K562 (cell line): Measurements from ENCODE around the gene EEF1AKMT4. TPM values are rescaled to one million over a fixed set of nuclear protein-coding genes. Genes with fewer than 3 reads are reported as not detected.

ENCODE experiments used
- CREB3 ChIP-seq: fragments of 450-650 bp; conservative IDR thresholded peaks from 2 replicates; pipeline ENCODE4 v1.6.1; 2016; ENCODE audit warnings: missing genetic modification characterization, low read depth, mild to moderate bottlenecking, missing compliant biosample characterization, moderate library complexity
- CXXC5 ChIP-seq: fragments of 250-450 bp; sonication (Bioruptor Pico); IDR thresholded peaks from 2 replicates; pipeline ENCODE4 v1.8.0; 2022; ENCODE audit warnings: inconsistent platforms, mild to moderate bottlenecking, moderate library complexity
- E2F4 ChIP-seq: sonication (generic); formaldehyde crosslinking; IDR thresholded peaks from 2 replicates; pipeline ENCODE4 v1.8.0; 2022; ENCODE audit warnings: mild to moderate bottlenecking, low read depth, missing genetic modification reagents
- FOXA1 ChIP-seq: fragments of 450-650 bp; IDR thresholded peaks from 2 replicates; pipeline ENCODE4 v1.6.1; 2016; ENCODE audit warnings: mild to moderate bottlenecking, borderline replicate concordance
- FOXP4 ChIP-seq: sonication (generic); formaldehyde crosslinking; IDR thresholded peaks from 2 replicates; pipeline ENCODE4 v1.8.0; 2022; ENCODE audit warnings: mild to moderate bottlenecking, missing genetic modification reagents, borderline replicate concordance
- HDAC3 ChIP-seq: fragments of 450-650 bp; IDR thresholded peaks from 2 replicates; pipeline ENCODE4 v1.6.1; 2018; ENCODE audit warnings: borderline replicate concordance, mild to moderate bottlenecking, moderate library complexity; ENCODE audit not compliant: partially characterized antibody
- HMGXB4 ChIP-seq: sonication (generic); formaldehyde crosslinking; IDR thresholded peaks from 2 replicates; pipeline ENCODE4 v1.8.1; 2023; ENCODE audit warnings: mild to moderate bottlenecking, missing genetic modification reagents
- KDM4B ChIP-seq, 2 experiments: fragments of 450-650 bp in 1 of 2; sonication (generic) in 1 of 2; IDR thresholded peaks; 2 replicates each; pipeline ENCODE4 v1.6.1; 2016 to 2017; ENCODE audit warnings: borderline replicate concordance in 2 of 2, antibody characterized with exemption in 1 of 2, low read depth in 1 of 2, mild to moderate bottlenecking in 1 of 2
- KLF6 ChIP-seq: fragments of 250-450 bp; sonication (Bioruptor Pico); IDR thresholded peaks from 2 replicates; pipeline ENCODE4 v1.4.0; 2020; ENCODE audit warnings: mild to moderate bottlenecking, moderate library complexity, borderline replicate concordance
- RAD51 ChIP-seq: fragments of 450-650 bp; IDR thresholded peaks from 2 replicates; pipeline ENCODE4 v1.7.1; 2016; ENCODE audit warnings: low read depth, mild to moderate bottlenecking, borderline replicate concordance
- STAG1 ChIP-seq: sonication (generic); formaldehyde crosslinking; IDR thresholded peaks from 2 replicates; pipeline ENCODE4 v1.5.0; 2020; ENCODE audit warnings: missing genetic modification reagents, borderline replicate concordance
- SUPT5H ChIP-seq: fragments of 450-650 bp; IDR thresholded peaks from 2 replicates; pipeline ENCODE4 v1.6.1; 2016
- TSHZ1 ChIP-seq: fragments of 250-450 bp; sonication (Bioruptor Pico); IDR thresholded peaks from 2 replicates; pipeline ENCODE4 v1.4.0; 2020; ENCODE audit warnings: mild to moderate bottlenecking, moderate library complexity
- ZNF431 ChIP-seq: sonication (generic); formaldehyde crosslinking; IDR thresholded peaks from 2 replicates; pipeline ENCODE4 v1.8.0; 2022; ENCODE audit warnings: mild to moderate bottlenecking, missing genetic modification reagents
- polyA plus RNA-seq, 8 experiments: library from polyadenylated mRNA; depleted of rRNA in 4 of 8; stranded (reverse) in 5 of 8; unstranded in 3 of 8; fragments of >200 nt; fragmentation: Nextera tagmentation in 2 of 8; fragmentation: Illumina TruSeq in 1 of 8; extraction: Ambion mirVana in 2 of 8; extraction: Trizol in 1 of 8; gene quantifications; 2 replicates each; pipeline versions ENCODE4 v1.2.1 to v1.2.3, GENCODE V29; 2011 to 2014; ENCODE audit warnings: inconsistent platforms in 1 of 8, missing spikeins in 1 of 8
- total RNA-seq, 7 experiments: library from RNA; depleted of rRNA in 6 of 7; stranded (reverse); fragments of >200 nt in 6 of 7; fragmentation: Illumina TruSeq in 2 of 7; extraction: Trizol in 2 of 7; gene quantifications; 2 replicates each; pipeline versions ENCODE4 v1.2.1 to v1.2.3, GENCODE V29; 2011 to 2021; ENCODE audit warnings: low replicate concordance in 1 of 7

EEF1AKMT4 gene
- total and polyA plus RNA-seq, 9 of the 15 experiments (the other 6 are each of a cell fraction or from before 2014, with no cell fraction given) = 10.3 to 49.4 (median 18.9) TPM

- no peak for TF ChIP-seq TSHZ1
- no peak for TF ChIP-seq ZNF431
- TF ChIP-seq RAD51 = no peak
- no peak for TF ChIP-seq KLF6 (CRISPR knock-in tag)
- TF ChIP-seq HDAC3 = no peak
- TF ChIP-seq CXXC5 (CRISPR knock-in tag) = peak; percentile 72
- peak; percentile 69; the same call in 1 of the 2 replicates for TF ChIP-seq SUPT5H
- TF ChIP-seq CREB3 (tag) = no peak
- TF ChIP-seq FOXP4 = no peak
- TF ChIP-seq E2F4 (CRISPR knock-in tag) = no peak
- TF ChIP-seq STAG1 (CRISPR knock-in tag) = peak; percentile 84
- no peak for TF ChIP-seq HMGXB4 (CRISPR knock-in tag)
- TF ChIP-seq KDM4B (IDR thresholded peaks at IDR 0.05; ENCODE audit: borderline replicate concordance in 2 of 2, low read depth in 1 of 2) = 0 out of 4 replicates have a peak, but pooled peaks of 1 of the 2 experiments have one; percentile 47
- TF ChIP-seq FOXA1 = no peak
Measured at GRCh38 chr3:184241447-184242296, 7.8 kb upstream of the EEF1AKMT4 start (continued).
